ENCODE measurements around the gene TRA2A. TPM values are rescaled to one million over a fixed set of nuclear protein-coding genes. Genes with fewer than 3 reads are reported as not detected.
A peak's percentile ranks its signal among the peaks of the same experiment; 100 is the strongest.

Gene TRA2A
- total and polyA plus RNA-seq, 2 of the 13 experiments (the other 11 are each of a cell fraction or from before 2014, with no cell fraction given): 39.1 to 41.6 TPM

- Histone ChIP-seq H3K4me2 (ENCODE audit: low read depth, low read length) (no peak overlapping the region), H4K20me1 (ENCODE audit: insufficient read depth, low read length) (no peaks in the 10 kb centered on the region), H2AFZ (ENCODE audit: low read length) (no peak overlapping the region), H3K4me1 (ENCODE audit: insufficient read depth, low read length) (peaks cover 14% of the 10 kb centered on the region), H3K79me2 (ENCODE audit: insufficient read depth, low read length) (no peaks in the 10 kb centered on the region), H3K27me3 (ENCODE audit: control insufficient read depth in 1 of 2, insufficient read depth in 2 of 2, low read length in 2 of 2) (peaks cover 0 to 2% of the 10 kb centered on the region in 2 experiments; a peak in 1 of 5 replicates), H3K36me3 (replicated peaks in 1 of 2; ENCODE audit: control insufficient read depth in 1 of 2, insufficient read depth in 2 of 2, low read length in 2 of 2) (no peaks in the 10 kb centered on the region), H3K9ac (ENCODE audit: insufficient read depth, low read depth, low read length) (no peak overlapping the region), H3K4me3 (replicated peaks in 1 of 3; ENCODE audit: insufficient read depth in 1 of 3, low read depth in 2 of 3, low read length in 3 of 3) (no peak overlapping the region), H3K9me3 (ENCODE audit: low read length) (no peaks in the 10 kb centered on the region), H3K27ac (ENCODE audit: extremely low read length, insufficient read depth, low read length) (no peak overlapping the region)
- TF ChIP-seq PAX8 (CRISPR knock-in tag; IDR thresholded peaks at IDR 0.05; ENCODE audit: borderline replicate concordance) (no peak), ATF7 (IDR thresholded peaks at IDR 0.05) (peak; percentile 77), ATF7 (CRISPR knock-in tag; IDR thresholded peaks at IDR 0.05) (no peak)
- no TSS peak for BruUV-seq (replicated peaks)
- in situ Hi-C loops (cut with HindIII; ENCODE audit: extremely low pct_ligation_motif_present, low pct_unique_long_range_greater_than_20kb): no loop called here
- intact Hi-C loops (cut with micrococcal nuclease; ENCODE audit: unreplicated experiment): loop anchor here (1.0 to 10.0 kb wide), 2 partner anchors 272 to 361 kb away; partner anchors contain the start of gene NUP42
- ATAC-seq (no peak), FAIRE-seq (no peak), DNase-seq (ENCODE audit: low spot score) (no peak)
- ChIA-PET POLR2A (interaction anchor here (0.6 kb wide), 1 partner anchor 334 kb away, joined by 5 read pairs; no protein-coding TSS in a partner anchor), CTCF (ENCODE audit: low intra/inter-chr PET ratio, low total read pairs) (interaction anchor here (1.2 to 2.1 kb wide), 4 partner anchors 115 to 273 kb away, joined by 3 to 8 read pairs (median 4); no protein-coding TSS in a partner anchor)
- 52% methylated on average over 1 of the region's 1 CpG for WGBS (ENCODE audit: low lambda C conversion rate)
Observed at GRCh38 chr7:23545493-23545892, 13.7 kb upstream of the TRA2A start.

- POLR2A ChIA-PET: interaction anchor here (0.6 kb wide), 1 partner anchor 334 kb away, joined by 5 read pairs; no protein-coding TSS in a partner anchor
- no peaks in the 10 kb centered on the region for H3K79me2 ChIP-seq (ENCODE audit: insufficient read depth, low read length)
- no peak overlapping the region for H3K9ac ChIP-seq (ENCODE audit: insufficient read depth, low read depth, low read length)
- no TSS peak for BruUV-seq (replicated peaks)
- 2% methylated on average over 2 of the region's 2 CpGs for WGBS (ENCODE audit: low lambda C conversion rate)
- peaks cover 0 to 2% of the 10 kb centered on the region in 2 experiments; a peak in 1 of 5 replicates for H3K27me3 ChIP-seq (ENCODE audit: control insufficient read depth in 1 of 2, insufficient read depth in 2 of 2, low read length in 2 of 2)
- no peak overlapping the region for H2AFZ ChIP-seq (ENCODE audit: low read length)
- FAIRE-seq (no peak), ATAC-seq (peak; percentile 81), DNase-seq (ENCODE audit: low spot score) (peak; percentile 43)
- no peak overlapping the region for H3K27ac ChIP-seq (ENCODE audit: extremely low read length, insufficient read depth, low read length)
- H4K20me1 ChIP-seq (ENCODE audit: insufficient read depth, low read length): no peaks in the 10 kb centered on the region
- H3K4me1 ChIP-seq (ENCODE audit: insufficient read depth, low read length): peaks cover 19% of the 10 kb centered on the region
- CTCF ChIA-PET (ENCODE audit: low intra/inter-chr PET ratio, low total read pairs): interaction anchor here (0.7 to 2.1 kb wide), 5 partner anchors 114 to 273 kb away, joined by 3 to 8 read pairs (median 4); no protein-coding TSS in a partner anchor
- intact Hi-C loops (cut with micrococcal nuclease; ENCODE audit: unreplicated experiment): loop anchor here (1.0 to 10.0 kb wide), 2 partner anchors 272 to 360 kb away; partner anchors contain the start of gene NUP42
- H3K4me2 ChIP-seq (ENCODE audit: low read depth, low read length): no peak overlapping the region
- H3K36me3 ChIP-seq (replicated peaks in 1 of 2; ENCODE audit: control insufficient read depth in 1 of 2, insufficient read depth in 2 of 2, low read length in 2 of 2): no peaks in the 10 kb centered on the region
- TF ChIP-seq CTCF (CRISPR knock-in tag; IDR thresholded peaks at IDR 0.05) (peak; percentile 81), IKZF4 (CRISPR knock-in tag; IDR thresholded peaks at IDR 0.05; ENCODE audit: borderline replicate concordance, low read depth, not compliant biosample characterization) (no peak), SMC3 (IDR thresholded peaks at IDR 0.05; ENCODE audit: low read length) (peak; percentile 46; the same call in 1 of the 2 replicates), STAG1 (CRISPR knock-in tag; IDR thresholded peaks at IDR 0.05) (peak; percentile 83), SAP130 (CRISPR knock-in tag; IDR thresholded peaks at IDR 0.05; ENCODE audit: low read depth) (0 out of 2 replicates have a peak, but pooled peaks have one; percentile 6), E2F1 (CRISPR knock-in tag; IDR thresholded peaks at IDR 0.05) (no peak), RAD21 (CRISPR knock-in tag; IDR thresholded peaks at IDR 0.05) (0 out of 2 replicates have a peak, but pooled peaks have one; percentile 25), YY1 (IDR thresholded peaks at IDR 0.05; ENCODE audit: insufficient read depth, insufficient replicate concordance, low read depth, low read length) (no peak), ZNF274 (CRISPR knock-in tag; IDR thresholded peaks at IDR 0.05) (no peak)
- H3K4me3 ChIP-seq (replicated peaks in 1 of 3; ENCODE audit: insufficient read depth in 1 of 3, low read depth in 2 of 3, low read length in 3 of 3): no peak overlapping the region
- in situ Hi-C loops (cut with HindIII; ENCODE audit: extremely low pct_ligation_motif_present, low pct_unique_long_range_greater_than_20kb): no loop called here
- no peaks in the 10 kb centered on the region for H3K9me3 ChIP-seq (ENCODE audit: low read length)
Observed at GRCh38 chr7:23544913-23545354, 13.2 kb upstream of the TRA2A start.

All from HepG2 (cell line).